Peyer's patch (tissue), 4 donors: ENCODE data around the gene UNC50.

ENCODE experiments used
- POLR2A ChIP-seq, 2 donors: fragments of 450-650 bp; IDR thresholded peaks; one replicate each; pipeline ENCODE4 v1.5.1; 2017; ENCODE audit warnings: antibody characterized with exemption in 2 of 2, mild to moderate bottlenecking in 2 of 2, moderate library complexity in 2 of 2
- TF ChIP-seq, protein P1 (sequence below), 6 experiments: fragments of 450-650 bp in 4 of 6; fragments of 200-600 bp in 2 of 6; sonication (generic) in 1 of 6; IDR thresholded peaks; one replicate each; pipeline ENCODE4 v1.5.1; 2017 to 2019; ENCODE audit warnings: antibody characterized with exemption in 6 of 6, mild to moderate bottlenecking in 3 of 6, moderate library complexity in 1 of 6

DNA sequence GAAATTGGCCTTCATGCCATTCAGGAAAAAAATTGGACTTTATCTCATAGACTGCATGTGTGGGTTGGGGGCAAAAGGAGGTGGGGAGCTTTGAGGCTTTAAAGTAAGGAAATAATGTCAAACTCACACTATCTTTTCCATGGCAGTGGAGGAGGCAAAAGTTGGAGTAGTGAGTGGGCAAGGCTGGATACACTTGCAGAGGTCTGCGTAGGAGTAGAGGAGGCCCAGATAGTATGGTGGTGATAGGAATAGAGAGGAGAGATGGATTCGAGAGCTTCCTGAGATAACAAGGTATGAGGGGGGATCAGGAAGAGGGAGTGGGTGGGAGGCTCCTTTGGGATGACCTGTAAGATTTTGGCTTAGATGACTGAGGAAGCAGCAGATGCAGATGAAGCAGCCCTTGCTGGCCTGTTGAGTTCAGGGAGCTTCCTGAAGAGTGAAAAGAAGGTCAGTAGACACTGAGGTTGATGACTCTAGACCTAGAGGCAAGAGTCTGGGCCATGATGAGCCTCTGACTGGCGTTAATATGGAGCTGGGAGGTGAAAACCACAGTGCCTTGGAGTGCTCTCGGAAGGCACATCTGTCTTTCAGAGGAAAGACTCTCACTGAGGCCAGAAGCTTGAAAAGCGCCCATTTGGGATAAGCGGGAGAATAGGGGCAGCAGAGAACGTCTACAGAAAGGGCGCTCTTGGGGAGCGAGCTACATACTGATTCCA, 5.8 kb downstream of the UNC50 start:
- TF ChIP-seq, protein P1, sequence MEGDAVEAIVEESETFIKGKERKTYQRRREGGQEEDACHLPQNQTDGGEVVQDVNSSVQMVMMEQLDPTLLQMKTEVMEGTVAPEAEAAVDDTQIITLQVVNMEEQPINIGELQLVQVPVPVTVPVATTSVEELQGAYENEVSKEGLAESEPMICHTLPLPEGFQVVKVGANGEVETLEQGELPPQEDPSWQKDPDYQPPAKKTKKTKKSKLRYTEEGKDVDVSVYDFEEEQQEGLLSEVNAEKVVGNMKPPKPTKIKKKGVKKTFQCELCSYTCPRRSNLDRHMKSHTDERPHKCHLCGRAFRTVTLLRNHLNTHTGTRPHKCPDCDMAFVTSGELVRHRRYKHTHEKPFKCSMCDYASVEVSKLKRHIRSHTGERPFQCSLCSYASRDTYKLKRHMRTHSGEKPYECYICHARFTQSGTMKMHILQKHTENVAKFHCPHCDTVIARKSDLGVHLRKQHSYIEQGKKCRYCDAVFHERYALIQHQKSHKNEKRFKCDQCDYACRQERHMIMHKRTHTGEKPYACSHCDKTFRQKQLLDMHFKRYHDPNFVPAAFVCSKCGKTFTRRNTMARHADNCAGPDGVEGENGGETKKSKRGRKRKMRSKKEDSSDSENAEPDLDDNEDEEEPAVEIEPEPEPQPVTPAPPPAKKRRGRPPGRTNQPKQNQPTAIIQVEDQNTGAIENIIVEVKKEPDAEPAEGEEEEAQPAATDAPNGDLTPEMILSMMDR (IDR thresholded peaks at IDR 0.05) = no peak
- no peak for TF ChIP-seq POLR2A (IDR thresholded peaks at IDR 0.05)
